Type B pancreatic cell (in vitro differentiated cells): ENCODE data around the gene GBA3. TPM values are rescaled to one million over a fixed set of nuclear protein-coding genes. Genes with fewer than 3 reads are reported as not detected.

ENCODE experiments used
- DNase-seq: peaks from one replicate; pipeline ENCODE4 v3.0.0; 2021; ENCODE audit warnings: mixed read lengths; ENCODE audit not compliant: unreplicated experiment; ENCODE audit errors: extremely low spot score
- H3K27ac Mint-ChIP-seq: 2 replicates; pipeline ENCODE4 v1.8.0; 2021; ENCODE audit warnings: mild to moderate bottlenecking, mixed read lengths
- H3K27me3 Mint-ChIP-seq: 2 replicates; pipeline ENCODE4 v1.8.0; 2021; ENCODE audit warnings: mixed read lengths
- H3K36me3 Mint-ChIP-seq: 2 replicates; pipeline ENCODE4 v1.8.0; 2021; ENCODE audit warnings: mixed read lengths
- H3K4me1 Mint-ChIP-seq: one replicate; pipeline ENCODE4 v1.8.0; 2021; ENCODE audit warnings: mixed read lengths; ENCODE audit not compliant: unreplicated experiment
- H3K4me3 Mint-ChIP-seq: 2 replicates; pipeline ENCODE4 v1.8.0; 2021; ENCODE audit warnings: mild to moderate bottlenecking, mixed read lengths
- H3K9me3 Mint-ChIP-seq: 2 replicates; pipeline ENCODE4 v1.8.0; 2021; ENCODE audit warnings: mixed read lengths
- CTCF ChIP-seq: fragments of 200-600 bp; sonication (generic); conservative IDR thresholded peaks from 2 replicates; pipeline ENCODE4 v1.5.0; 2021; ENCODE audit warnings: antibody characterized with exemption, mild to moderate bottlenecking
- total RNA-seq: library from RNA; stranded (reverse); gene quantifications from 2 replicates; pipeline ENCODE4 v1.2.1, GENCODE V29; 2021; ENCODE audit warnings: low replicate concordance

Gene GBA3
- total RNA-seq, 1 donor from 2014 or later = 1.4 TPM

DNA sequence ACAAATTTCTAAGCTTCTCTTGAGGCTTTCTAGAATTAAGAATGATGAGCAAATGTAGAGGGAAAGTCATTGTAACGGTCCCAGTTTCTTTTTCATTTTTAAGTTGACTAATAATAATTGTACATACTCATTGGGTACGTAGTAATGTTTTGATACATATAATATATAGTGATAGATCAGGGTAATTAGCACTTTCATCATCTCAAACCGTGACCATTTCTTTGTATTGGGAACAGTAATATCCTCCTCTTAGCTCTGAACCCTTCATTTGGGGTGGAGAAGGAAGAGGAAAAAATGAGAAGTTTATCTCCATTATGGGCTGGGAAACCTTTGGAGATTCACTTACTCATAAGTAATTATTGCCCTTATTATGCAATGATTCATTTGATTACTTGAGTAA lies 39.0 kb upstream of the GBA3 start:
- TF ChIP-seq CTCF = no peak
- Mint-ChIP-seq H3K4me1 (no peaks in the 10 kb centered on the region), H3K27ac (no peak overlapping the region), H3K4me3 (no peak overlapping the region), H3K9me3 (no peaks in the 10 kb centered on the region), H3K27me3 (no peaks in the 10 kb centered on the region), H3K36me3 (no peaks in the 10 kb centered on the region)
- DNase-seq = no peak

GRCh38 chr4:22661443-22661842 lies 31.3 kb upstream of the GBA3 start:
- no peaks in the 10 kb centered on the region for H3K27me3 Mint-ChIP-seq
- TF ChIP-seq CTCF = no peak
- H3K9me3 Mint-ChIP-seq = no peaks in the 10 kb centered on the region
- H3K27ac Mint-ChIP-seq = no peak overlapping the region
- no peaks in the 10 kb centered on the region for H3K36me3 Mint-ChIP-seq
- no peaks in the 10 kb centered on the region for H3K4me1 Mint-ChIP-seq
- no peak for DNase-seq
- no peak overlapping the region for H3K4me3 Mint-ChIP-seq

- Mint-ChIP-seq H3K27me3 (no peaks in the 10 kb centered on the region), H3K36me3 (no peaks in the 10 kb centered on the region), H3K9me3 (no peaks in the 10 kb centered on the region), H3K4me1 (peaks cover 3% of the 10 kb centered on the region), H3K27ac (no peak overlapping the region), H3K4me3 (no peak overlapping the region)
- TF ChIP-seq CTCF = no peak
- no peak for DNase-seq
Observed at GRCh38 chr4:22667332-22667940, 25.3 kb upstream of the GBA3 start.

- no peak for DNase-seq
- TF ChIP-seq CTCF = no peak
- Mint-ChIP-seq H3K9me3 (no peaks in the 10 kb centered on the region), H3K27ac (no peak overlapping the region), H3K4me1 (peaks cover 3% of the 10 kb centered on the region), H3K4me3 (no peak overlapping the region), H3K27me3 (peaks cover 3% of the 10 kb centered on the region), H3K36me3 (no peaks in the 10 kb centered on the region)
Observed at GRCh38 chr4:22668301-22668700, 24.4 kb upstream of the GBA3 start.

DNA sequence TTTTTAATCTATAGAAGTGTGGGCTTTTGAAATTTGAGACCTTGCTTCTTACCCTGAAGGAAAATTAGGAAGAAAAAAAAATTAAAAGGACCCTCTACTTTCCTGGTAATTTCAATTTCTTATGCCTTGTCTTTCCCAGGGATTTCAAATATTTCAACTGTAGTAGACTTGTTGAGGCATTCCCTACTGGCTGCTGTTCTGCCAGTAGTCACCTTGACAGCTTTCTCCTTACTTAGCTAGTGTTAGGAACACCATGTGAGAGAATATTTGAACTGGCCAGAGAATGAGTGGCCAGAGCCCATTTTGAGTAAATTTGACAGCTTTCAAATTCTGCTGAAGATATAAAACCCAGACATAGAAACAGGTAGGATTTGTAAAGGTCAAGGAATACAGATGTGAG lies 24.0 kb upstream of the GBA3 start:
- no peak for TF ChIP-seq CTCF
- H3K27me3 Mint-ChIP-seq = peaks cover 3% of the 10 kb centered on the region
- H3K27ac Mint-ChIP-seq = no peak overlapping the region
- DNase-seq = no peak
- no peaks in the 10 kb centered on the region for H3K9me3 Mint-ChIP-seq
- H3K36me3 Mint-ChIP-seq = no peaks in the 10 kb centered on the region
- H3K4me3 Mint-ChIP-seq = no peak overlapping the region
- H3K4me1 Mint-ChIP-seq = peaks cover 3% of the 10 kb centered on the region

DNA sequence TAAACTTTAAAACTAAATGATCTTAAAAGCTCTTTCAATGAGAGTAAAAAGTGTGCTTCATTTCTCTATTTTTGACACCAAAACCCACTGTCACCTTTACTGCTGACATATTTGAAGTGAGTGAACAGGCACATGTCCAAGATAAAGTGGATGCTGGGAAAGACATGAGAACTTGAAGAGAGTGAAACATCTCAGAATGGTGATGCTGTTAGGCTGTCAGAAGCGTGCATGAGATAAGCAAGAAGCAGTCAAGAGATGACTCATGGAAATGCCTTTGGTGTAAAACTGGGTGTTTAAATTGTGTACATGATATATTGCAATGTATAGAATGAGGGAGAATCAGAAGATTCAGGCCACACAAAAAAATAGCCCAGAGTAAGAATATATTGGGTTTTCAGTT lies 21.8 kb upstream of the GBA3 start:
- H3K4me3 Mint-ChIP-seq = no peak overlapping the region
- no peaks in the 10 kb centered on the region for H3K9me3 Mint-ChIP-seq
- H3K36me3 Mint-ChIP-seq = no peaks in the 10 kb centered on the region
- no peak overlapping the region for H3K27ac Mint-ChIP-seq
- peaks cover 3% of the 10 kb centered on the region for H3K27me3 Mint-ChIP-seq
- no peak for DNase-seq
- no peak for TF ChIP-seq CTCF
- peaks cover 3% of the 10 kb centered on the region for H3K4me1 Mint-ChIP-seq
